AG09309 (cell line): ENCODE results near the gene AQP7.

Experiments used
- DNase-seq: peaks from one replicate; pipeline ENCODE4 v3.0.0-alpha.2; 2010; ENCODE audit warnings: low read depth
- H3K4me3 ChIP-seq: 2 replicates; pipeline ENCODE4 v1.5.1; 2011; ENCODE audit warnings: mild to moderate bottlenecking, low read depth, low read length, moderate library complexity; ENCODE audit not compliant: control insufficient read depth
- TF ChIP-seq, protein P1 (sequence below): IDR thresholded peaks from 2 replicates; pipeline ENCODE4 v1.5.1; 2011; ENCODE audit warnings: mild to moderate bottlenecking, low read depth, low read length, inconsistent platforms; ENCODE audit not compliant: insufficient read depth, control insufficient read depth; ENCODE audit errors: missing control alignments

AQP7 gene

DNA sequence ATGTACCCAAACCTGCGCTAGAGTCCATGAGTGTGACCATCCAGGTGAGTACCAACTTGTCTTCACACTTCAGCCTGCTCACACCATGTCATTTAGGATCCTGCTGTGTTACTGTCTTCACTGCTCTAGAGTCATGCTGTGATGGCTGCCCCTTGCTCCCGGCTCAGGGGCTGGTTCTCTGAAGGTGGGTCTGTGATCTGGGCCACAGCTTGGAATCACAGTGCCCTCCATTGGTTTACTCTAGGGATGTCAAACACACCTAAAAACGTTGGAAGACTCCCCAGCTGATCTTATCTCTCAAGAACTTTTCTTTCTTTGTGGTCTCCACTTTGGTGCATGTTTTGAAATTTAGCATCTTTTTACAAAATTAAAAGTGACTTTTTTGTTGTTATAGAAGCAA, 58.2 kb downstream of the AQP7 start:
- no peak overlapping the region for H3K4me3 ChIP-seq
- TF ChIP-seq, protein P1, sequence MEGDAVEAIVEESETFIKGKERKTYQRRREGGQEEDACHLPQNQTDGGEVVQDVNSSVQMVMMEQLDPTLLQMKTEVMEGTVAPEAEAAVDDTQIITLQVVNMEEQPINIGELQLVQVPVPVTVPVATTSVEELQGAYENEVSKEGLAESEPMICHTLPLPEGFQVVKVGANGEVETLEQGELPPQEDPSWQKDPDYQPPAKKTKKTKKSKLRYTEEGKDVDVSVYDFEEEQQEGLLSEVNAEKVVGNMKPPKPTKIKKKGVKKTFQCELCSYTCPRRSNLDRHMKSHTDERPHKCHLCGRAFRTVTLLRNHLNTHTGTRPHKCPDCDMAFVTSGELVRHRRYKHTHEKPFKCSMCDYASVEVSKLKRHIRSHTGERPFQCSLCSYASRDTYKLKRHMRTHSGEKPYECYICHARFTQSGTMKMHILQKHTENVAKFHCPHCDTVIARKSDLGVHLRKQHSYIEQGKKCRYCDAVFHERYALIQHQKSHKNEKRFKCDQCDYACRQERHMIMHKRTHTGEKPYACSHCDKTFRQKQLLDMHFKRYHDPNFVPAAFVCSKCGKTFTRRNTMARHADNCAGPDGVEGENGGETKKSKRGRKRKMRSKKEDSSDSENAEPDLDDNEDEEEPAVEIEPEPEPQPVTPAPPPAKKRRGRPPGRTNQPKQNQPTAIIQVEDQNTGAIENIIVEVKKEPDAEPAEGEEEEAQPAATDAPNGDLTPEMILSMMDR, result no peak
- DNase-seq, result no peak

DNA sequence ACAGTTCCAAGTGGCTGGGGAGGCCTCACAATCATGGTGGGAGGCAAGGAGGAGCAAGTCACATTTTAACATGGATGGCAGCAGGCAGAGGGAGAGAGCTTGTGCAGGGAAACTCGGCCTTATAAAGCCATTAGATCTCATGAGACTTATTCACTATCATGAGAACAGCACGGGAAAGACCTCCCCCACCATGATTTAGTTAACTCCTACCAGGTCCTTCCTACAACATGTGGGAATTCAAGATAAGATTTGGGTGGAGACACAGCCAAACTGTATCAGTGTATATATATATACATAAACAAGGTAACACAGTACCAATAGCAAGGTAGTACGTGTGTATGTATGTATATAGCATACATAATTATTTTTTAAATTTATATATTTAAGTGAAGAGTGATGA, 61.2 kb downstream of the AQP7 start:
- TF ChIP-seq, protein P1, result no peak
- no peak for DNase-seq

DNA sequence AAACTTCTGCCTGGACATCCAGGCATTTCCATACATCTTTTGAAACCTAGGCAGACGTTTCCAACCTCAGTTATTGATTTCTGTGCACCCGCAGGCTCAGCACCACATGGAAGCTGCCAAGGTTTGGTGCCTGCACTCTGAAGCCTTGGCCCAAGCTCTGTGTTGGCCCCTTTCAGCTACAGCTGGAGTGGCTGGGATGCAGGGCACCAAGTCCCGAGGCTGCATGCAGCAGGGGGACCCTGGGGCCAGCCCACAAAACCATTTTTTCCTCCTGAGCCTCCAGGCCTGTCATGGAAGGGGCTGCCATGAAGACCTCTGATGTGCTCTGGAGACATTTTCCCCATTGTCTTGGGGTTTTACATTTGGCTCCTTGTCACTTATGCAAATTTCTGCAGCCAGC, 62.2 kb downstream of the AQP7 start:
- H3K4me3 ChIP-seq, result no peak overlapping the region
- TF ChIP-seq, protein P1, result no peak
- no peak for DNase-seq

More for the DNA sequence above, 61.2 kb downstream of the AQP7 start:
- H3K4me3 ChIP-seq, result no peak overlapping the region
